Epithelial cell of prostate (primary cell): Measurements from ENCODE around the gene RFX1.
"Not testable (repeated sequence)": the region's sequence is repeated elsewhere in the genome, so short reads cannot be mapped to it uniquely, and the experiment has no call there.

Source experiments
- DNase-seq: peaks from one replicate; pipeline ENCODE4 v3.0.0-alpha.2; 2011; ENCODE audit warnings: low read depth, low spot score
- H3K27ac ChIP-seq: fragments of 450-650 bp; 2 replicates; pipeline ENCODE4 v1.5.1; 2017; ENCODE audit warnings: mild to moderate bottlenecking

The RFX1 gene

GRCh38 chr19:13981021-13981420 lies 25.1 kb downstream of the RFX1 start:
- DNase-seq, result no peak
- no peak overlapping the region for H3K27ac ChIP-seq

GRCh38 chr19:13980340-13980739 lies 25.8 kb downstream of the RFX1 start:
- no peak overlapping the region for H3K27ac ChIP-seq
- DNase-seq, result no peak

GRCh38 chr19:13979686-13980085 lies 26.4 kb downstream of the RFX1 start:
- H3K27ac ChIP-seq, result no peak overlapping the region
- DNase-seq, result no peak

- no peak overlapping the region for H3K27ac ChIP-seq
- no peak for DNase-seq
These were observed 26.9 kb downstream of the RFX1 start for GRCh38 chr19:13979244-13979615.

GRCh38 chr19:13978351-13979243 lies 27.5 kb downstream of the RFX1 start:
- no peak overlapping the region for H3K27ac ChIP-seq
- no peak for DNase-seq

GRCh38 chr19:13977803-13978202 lies 28.3 kb downstream of the RFX1 start:
- DNase-seq, result no peak
- H3K27ac ChIP-seq, result no peak overlapping the region

- H3K27ac ChIP-seq, result no peak overlapping the region
- DNase-seq, result no peak
These were observed 29.7 kb downstream of the RFX1 start for GRCh38 chr19:13976446-13976845.

- no peak overlapping the region for H3K27ac ChIP-seq
These were observed 30.2 kb downstream of the RFX1 start for GRCh38 chr19:13975870-13976269.

GRCh38 chr19:13974073-13974472 lies 32.0 kb downstream of the RFX1 start:
- peak overlapping the region; percentile 16 for H3K27ac ChIP-seq
- DNase-seq, result peak; percentile 31

More at GRCh38 chr19:13975870-13976269, 30.2 kb downstream of the RFX1 start:
- DNase-seq, result no peak

- peak overlapping the region; percentile 16 for H3K27ac ChIP-seq
- not testable (repeated sequence) for DNase-seq
These were observed 32.6 kb downstream of the RFX1 start for GRCh38 chr19:13973479-13973878.

- no peak for DNase-seq
- H3K27ac ChIP-seq, result no peak overlapping the region
These were observed 33.6 kb downstream of the RFX1 start for GRCh38 chr19:13972368-13973155.

GRCh38 chr19:13971868-13972267 lies 34.3 kb downstream of the RFX1 start:
- not testable (repeated sequence) for DNase-seq, H3K27ac ChIP-seq

- H3K27ac ChIP-seq, result no peak overlapping the region
- DNase-seq, result no peak
These were observed 36.2 kb downstream of the RFX1 start for GRCh38 chr19:13969897-13970296.

GRCh38 chr19:13968999-13969398 lies 37.1 kb downstream of the RFX1 start:
- no peak overlapping the region for H3K27ac ChIP-seq
- no peak for DNase-seq

- H3K27ac ChIP-seq, result no peak overlapping the region
- DNase-seq, result no peak
These were observed 37.7 kb downstream of the RFX1 start for GRCh38 chr19:13968383-13968935.

- not testable (repeated sequence) for H3K27ac ChIP-seq, DNase-seq
These were observed 38.9 kb downstream of the RFX1 start for GRCh38 chr19:13967206-13967605.

GRCh38 chr19:13966684-13967128 lies 39.4 kb downstream of the RFX1 start:
- DNase-seq, result no peak
- no peak overlapping the region for H3K27ac ChIP-seq

- H3K27ac ChIP-seq, result no peak overlapping the region
- DNase-seq, result no peak
These were observed 40.0 kb downstream of the RFX1 start for GRCh38 chr19:13965926-13966683.

- no peak overlapping the region for H3K27ac ChIP-seq
- DNase-seq, result no peak
These were observed 40.7 kb downstream of the RFX1 start for GRCh38 chr19:13965377-13965896.

- no peak overlapping the region for H3K27ac ChIP-seq
- DNase-seq, result no peak
These were observed 41.3 kb downstream of the RFX1 start for GRCh38 chr19:13964776-13965175.
